ENCODE data around the gene RFX8.

RFX8 gene

GRCh38 chr2:101383016-101383541 is 91.8 kb downstream of the RFX8 start:
- H3K4me3 ChIP-seq (ENCODE audit: severe bottlenecking), result no peak overlapping the region
- no peak for ATAC-seq (ENCODE audit: low read depth)
- H3K4me1 ChIP-seq (ENCODE audit: insufficient read depth, poor library complexity, severe bottlenecking), result peaks cover 25% of the 10 kb centered on the region
- TF ChIP-seq, protein P1, sequence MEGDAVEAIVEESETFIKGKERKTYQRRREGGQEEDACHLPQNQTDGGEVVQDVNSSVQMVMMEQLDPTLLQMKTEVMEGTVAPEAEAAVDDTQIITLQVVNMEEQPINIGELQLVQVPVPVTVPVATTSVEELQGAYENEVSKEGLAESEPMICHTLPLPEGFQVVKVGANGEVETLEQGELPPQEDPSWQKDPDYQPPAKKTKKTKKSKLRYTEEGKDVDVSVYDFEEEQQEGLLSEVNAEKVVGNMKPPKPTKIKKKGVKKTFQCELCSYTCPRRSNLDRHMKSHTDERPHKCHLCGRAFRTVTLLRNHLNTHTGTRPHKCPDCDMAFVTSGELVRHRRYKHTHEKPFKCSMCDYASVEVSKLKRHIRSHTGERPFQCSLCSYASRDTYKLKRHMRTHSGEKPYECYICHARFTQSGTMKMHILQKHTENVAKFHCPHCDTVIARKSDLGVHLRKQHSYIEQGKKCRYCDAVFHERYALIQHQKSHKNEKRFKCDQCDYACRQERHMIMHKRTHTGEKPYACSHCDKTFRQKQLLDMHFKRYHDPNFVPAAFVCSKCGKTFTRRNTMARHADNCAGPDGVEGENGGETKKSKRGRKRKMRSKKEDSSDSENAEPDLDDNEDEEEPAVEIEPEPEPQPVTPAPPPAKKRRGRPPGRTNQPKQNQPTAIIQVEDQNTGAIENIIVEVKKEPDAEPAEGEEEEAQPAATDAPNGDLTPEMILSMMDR (IDR thresholded peaks at IDR 0.05; ENCODE audit: poor library complexity, severe bottlenecking), result no peak
- no peak overlapping the region for H3K27ac ChIP-seq (ENCODE audit: poor library complexity, severe bottlenecking)
- peaks cover 17% of the 10 kb centered on the region for H3K36me3 ChIP-seq (ENCODE audit: low read depth)
- no peaks in the 10 kb centered on the region for H3K9me3 ChIP-seq (ENCODE audit: severe bottlenecking)
- no peak for DNase-seq (ENCODE audit: low spot score)
- no peaks in the 10 kb centered on the region for H3K27me3 ChIP-seq (ENCODE audit: insufficient read depth, poor library complexity, severe bottlenecking)

GRCh38 chr2:101382442-101382841 is 92.5 kb downstream of the RFX8 start:
- H3K4me1 ChIP-seq (ENCODE audit: insufficient read depth, poor library complexity, severe bottlenecking), result peaks cover 20% of the 10 kb centered on the region
- H3K27ac ChIP-seq (ENCODE audit: poor library complexity, severe bottlenecking), result no peak overlapping the region
- no peaks in the 10 kb centered on the region for H3K27me3 ChIP-seq (ENCODE audit: insufficient read depth, poor library complexity, severe bottlenecking)
- DNase-seq (ENCODE audit: low spot score) (no peak), ATAC-seq (ENCODE audit: low read depth) (no peak)
- peaks cover 17% of the 10 kb centered on the region for H3K36me3 ChIP-seq (ENCODE audit: low read depth)
- TF ChIP-seq, protein P1 (IDR thresholded peaks at IDR 0.05; ENCODE audit: poor library complexity, severe bottlenecking), result no peak
- no peaks in the 10 kb centered on the region for H3K9me3 ChIP-seq (ENCODE audit: severe bottlenecking)
- no peak overlapping the region for H3K4me3 ChIP-seq (ENCODE audit: severe bottlenecking)

DNA sequence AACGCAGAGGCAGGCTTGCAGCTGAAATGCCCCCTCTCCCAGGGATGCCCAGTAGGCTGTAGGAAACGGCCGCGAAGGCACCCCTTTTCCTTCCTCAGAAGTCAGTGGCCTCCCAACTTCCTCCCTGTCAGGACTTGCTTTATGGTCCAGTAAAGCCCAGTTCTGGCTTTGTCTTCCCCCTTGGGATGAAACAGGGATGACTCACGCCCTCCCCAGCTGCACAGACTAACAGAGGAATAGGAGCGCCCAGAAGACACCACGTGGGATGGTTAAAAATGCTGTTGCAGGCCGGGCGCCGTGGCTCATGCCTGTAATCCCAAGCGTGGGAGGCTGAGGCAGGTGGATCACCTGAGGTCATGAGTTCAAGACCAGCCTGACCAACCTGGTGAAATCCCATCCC is 94.5 kb downstream of the RFX8 start:
- peak overlapping the region; percentile 48 for H3K27ac ChIP-seq (ENCODE audit: poor library complexity, severe bottlenecking)
- H3K4me1 ChIP-seq (ENCODE audit: insufficient read depth, poor library complexity, severe bottlenecking), result peaks cover 12% of the 10 kb centered on the region
- H3K9me3 ChIP-seq (ENCODE audit: severe bottlenecking), result no peaks in the 10 kb centered on the region
- no peak overlapping the region for H3K4me3 ChIP-seq (ENCODE audit: severe bottlenecking)
- peaks cover 17% of the 10 kb centered on the region for H3K36me3 ChIP-seq (ENCODE audit: low read depth)
- peak; percentile 99 for ATAC-seq (ENCODE audit: low read depth)
- DNase-seq (ENCODE audit: low spot score), result peak; percentile 89
- no peaks in the 10 kb centered on the region for H3K27me3 ChIP-seq (ENCODE audit: insufficient read depth, poor library complexity, severe bottlenecking)
- TF ChIP-seq, protein P1 (IDR thresholded peaks at IDR 0.05; ENCODE audit: poor library complexity, severe bottlenecking), result no peak

DNA sequence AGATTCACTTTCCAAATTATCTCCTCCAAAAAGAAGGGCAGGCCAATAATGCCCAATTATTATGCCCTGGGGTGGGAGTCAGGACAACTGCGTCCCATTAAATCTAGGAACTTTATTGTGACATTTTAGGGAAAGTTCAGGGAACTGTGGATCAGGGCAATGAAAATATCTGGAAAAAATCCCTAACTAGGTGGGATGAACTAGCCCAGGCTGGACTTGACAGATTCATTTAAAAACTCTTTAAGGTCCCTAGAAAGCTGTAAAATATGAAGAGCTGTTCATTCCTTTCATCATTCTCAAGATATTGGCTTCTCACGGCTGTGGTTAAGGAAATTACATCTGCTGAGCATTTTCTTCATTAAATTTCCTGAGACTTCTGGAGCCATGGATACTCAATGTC is 95.8 kb downstream of the RFX8 start:
- Histone ChIP-seq H3K36me3 (ENCODE audit: low read depth) (peaks cover 17% of the 10 kb centered on the region), H3K9me3 (ENCODE audit: severe bottlenecking) (no peaks in the 10 kb centered on the region), H3K4me3 (ENCODE audit: severe bottlenecking) (no peak overlapping the region), H3K27me3 (ENCODE audit: insufficient read depth, poor library complexity, severe bottlenecking) (no peaks in the 10 kb centered on the region), H3K27ac (ENCODE audit: poor library complexity, severe bottlenecking) (peak overlapping the region; percentile 48), H3K4me1 (ENCODE audit: insufficient read depth, poor library complexity, severe bottlenecking) (peaks cover 12% of the 10 kb centered on the region)
- DNase-seq (ENCODE audit: low spot score), result no peak
- no peak for ATAC-seq (ENCODE audit: low read depth)
- TF ChIP-seq, protein P1 (IDR thresholded peaks at IDR 0.05; ENCODE audit: poor library complexity, severe bottlenecking), result no peak

- H3K4me3 ChIP-seq (ENCODE audit: severe bottlenecking), result no peak overlapping the region
- DNase-seq (ENCODE audit: low spot score), result no peak
- H3K9me3 ChIP-seq (ENCODE audit: severe bottlenecking), result no peaks in the 10 kb centered on the region
- peaks cover 7% of the 10 kb centered on the region for H3K4me1 ChIP-seq (ENCODE audit: insufficient read depth, poor library complexity, severe bottlenecking)
- no peak for ATAC-seq (ENCODE audit: low read depth)
- no peaks in the 10 kb centered on the region for H3K27me3 ChIP-seq (ENCODE audit: insufficient read depth, poor library complexity, severe bottlenecking)
- TF ChIP-seq, protein P1 (IDR thresholded peaks at IDR 0.05; ENCODE audit: poor library complexity, severe bottlenecking), result no peak
- H3K27ac ChIP-seq (ENCODE audit: poor library complexity, severe bottlenecking), result no peak overlapping the region
- no peaks in the 10 kb centered on the region for H3K36me3 ChIP-seq (ENCODE audit: low read depth)
These were observed 99.3 kb downstream of the RFX8 start for GRCh38 chr2:101375653-101376052.
